HepG2 (cell line): ENCODE data around the gene AGPAT2. TPM values are rescaled to one million over a fixed set of nuclear protein-coding genes. Genes with fewer than 3 reads are reported as not detected.

Source experiments
- ARID5B ChIP-seq: IDR thresholded peaks from 2 replicates; pipeline ENCODE4 v1.4.0; 2020; ENCODE audit warnings: mild to moderate bottlenecking, missing genetic modification reagents
- ARNT2 ChIP-seq: sonication (generic); formaldehyde crosslinking; IDR thresholded peaks from 2 replicates; pipeline ENCODE4 v1.8.0; 2022; ENCODE audit warnings: mild to moderate bottlenecking, low read depth, missing genetic modification reagents, moderate library complexity
- DNMT3B ChIP-seq: conservative IDR thresholded peaks from 2 replicates; pipeline ENCODE4 v1.6.1; 2016; ENCODE audit warnings: missing biosample characterization, control low read depth
- HOXA7 ChIP-seq: sonication (generic); formaldehyde crosslinking; IDR thresholded peaks from 2 replicates; pipeline ENCODE4 v1.8.1; 2022; ENCODE audit warnings: mild to moderate bottlenecking, missing genetic modification reagents, moderate library complexity
- IKZF5 ChIP-seq: IDR thresholded peaks from 2 replicates; pipeline ENCODE4 v1.6.1; 2018; ENCODE audit warnings: missing genetic modification reagents, mild to moderate bottlenecking, missing compliant biosample characterization
- NCOA2 ChIP-seq: sonication (generic); formaldehyde crosslinking; IDR thresholded peaks from 2 replicates; pipeline ENCODE4 v1.8.0; 2022; ENCODE audit warnings: inconsistent platforms
- NR2F1 ChIP-seq, 2 experiments: fragments of 450-650 bp in 1 of 2; formaldehyde crosslinking in 1 of 2; IDR thresholded peaks; 2 replicates each; pipeline versions ENCODE4 v1.5.0 to v1.6.1; 2016 to 2020; ENCODE audit warnings: mild to moderate bottlenecking in 1 of 2, missing compliant biosample characterization in 1 of 2, missing genetic modification reagents in 1 of 2, moderate library complexity in 1 of 2
- PATZ1 ChIP-seq: sonication (generic); formaldehyde crosslinking; IDR thresholded peaks from 2 replicates; pipeline ENCODE4 v1.4.0; 2020; ENCODE audit warnings: missing genetic modification reagents
- PHF5A ChIP-seq: IDR thresholded peaks from one replicate; pipeline ENCODE4 v1.6.1; 2018; ENCODE audit warnings: low read depth, missing genetic modification reagents; ENCODE audit not compliant: unreplicated experiment
- SP5 ChIP-seq: IDR thresholded peaks from 2 replicates; pipeline ENCODE4 v1.6.1; 2016; ENCODE audit warnings: low read depth, borderline replicate concordance
- THAP11 ChIP-seq: IDR thresholded peaks from 2 replicates; pipeline ENCODE4 v1.6.1; 2016; ENCODE audit warnings: missing biosample characterization, missing genetic modification reagents
- THRA ChIP-seq: sonication (generic); formaldehyde crosslinking; IDR thresholded peaks from 2 replicates; pipeline ENCODE4 v1.4.0; 2020; ENCODE audit warnings: missing genetic modification reagents, borderline replicate concordance
- U2AF2 ChIP-seq: fragments of 200-400 bp; formaldehyde crosslinking; IDR thresholded peaks from 2 replicates; pipeline ENCODE4 v1.6.1; 2017; ENCODE audit warnings: low read depth, mild to moderate bottlenecking, low read length
- ZBTB8A ChIP-seq: sonication (generic); formaldehyde crosslinking; IDR thresholded peaks from 2 replicates; pipeline ENCODE4 v1.4.0; 2020; ENCODE audit warnings: mild to moderate bottlenecking, low read depth, missing genetic modification reagents, borderline replicate concordance
- ZNF124 ChIP-seq: sonication (generic); formaldehyde crosslinking; IDR thresholded peaks from 2 replicates; pipeline ENCODE4 v1.4.0; 2020; ENCODE audit warnings: missing genetic modification reagents
- ZNF343 ChIP-seq: sonication (generic); formaldehyde crosslinking; IDR thresholded peaks from 2 replicates; pipeline ENCODE4 v1.4.0; 2020; ENCODE audit warnings: mild to moderate bottlenecking, missing genetic modification reagents
- ZNF543 ChIP-seq: sonication (generic); formaldehyde crosslinking; IDR thresholded peaks from 2 replicates; pipeline ENCODE4 v1.4.0; 2020; ENCODE audit warnings: mild to moderate bottlenecking, missing genetic modification reagents
- ZNF562 ChIP-seq: sonication (generic); formaldehyde crosslinking; IDR thresholded peaks from 2 replicates; pipeline ENCODE4 v1.8.0; 2022; ENCODE audit warnings: missing genetic modification reagents, borderline replicate concordance
- polyA plus RNA-seq, 8 experiments: library from polyadenylated mRNA; depleted of rRNA in 3 of 8; stranded (reverse) in 7 of 8; unstranded in 1 of 8; fragments of >200 nt; fragmentation: Illumina TruSeq in 4 of 8; extraction: Trizol in 4 of 8; gene quantifications; 2 replicates each; pipeline versions ENCODE4 v1.2.1 to v1.2.3, GENCODE V29; 2011 to 2016; ENCODE audit warnings: low read depth in 4 of 8, missing spikeins in 1 of 8, mixed read lengths in 1 of 8; ENCODE audit not compliant: insufficient read depth in 1 of 8
- total RNA-seq, 5 experiments: library from RNA; depleted of rRNA; stranded (reverse); fragments of >200 nt; fragmentation: Illumina TruSeq; extraction: Trizol; gene quantifications; 2 replicates each; pipeline ENCODE4 v1.2.3, GENCODE V29; 2016; ENCODE audit warnings: low read depth in 1 of 5

AGPAT2 gene
- total and polyA plus RNA-seq, 2 of the 13 experiments (the other 11 are each of a cell fraction or from before 2014, with no cell fraction given) = 3.9 to 25.8 TPM

- peak; percentile 67 for TF ChIP-seq ARID5B (CRISPR knock-in tag)
- no peak for TF ChIP-seq ZNF562 (CRISPR knock-in tag)
- TF ChIP-seq NCOA2 (CRISPR knock-in tag) = peak; percentile 37; the same call in 1 of the 2 replicates
- TF ChIP-seq NR2F1 (CRISPR knock-in tag; IDR thresholded peaks at IDR 0.05) = peak; percentile 66 to 78; a peak in 3 of 4 replicates
- TF ChIP-seq U2AF2 = no peak
- TF ChIP-seq IKZF5 (CRISPR knock-in tag) = peak; percentile 28
- no peak for TF ChIP-seq DNMT3B (CRISPR knock-in tag)
- TF ChIP-seq PATZ1 = peak; percentile 65; the same call in 1 of the 2 replicates
- TF ChIP-seq ARNT2 (CRISPR knock-in tag) = no peak
- no peak for TF ChIP-seq HOXA7 (CRISPR knock-in tag)
- no peak for TF ChIP-seq THAP11 (CRISPR knock-in tag)
- TF ChIP-seq ZBTB8A = no peak
- peak; percentile 54 for TF ChIP-seq SP5
- peak; percentile 98 for TF ChIP-seq ZNF543 (CRISPR knock-in tag)
- peak; percentile 50; the same call in 1 of the 2 replicates for TF ChIP-seq THRA (CRISPR knock-in tag)
- TF ChIP-seq ZNF124 (CRISPR knock-in tag) = no peak
- TF ChIP-seq PHF5A (CRISPR knock-in tag) = no peak
- 0 out of 2 replicates have a peak, but pooled peaks have one; percentile 3 for TF ChIP-seq ZNF343 (CRISPR knock-in tag)
These were observed 10.0 kb upstream of the AGPAT2 start (continued) for GRCh38 chr9:136697146-136697820.
